Measurements from ENCODE around the gene THBS2.

GRCh38 chr6:169255643-169256042 lies 2.0 kb upstream of the THBS2 start:
- TF ChIP-seq CTCF (IDR thresholded peaks at IDR 0.05 in 4 of 5, conservative IDR thresholded peaks at IDR 0.05 in 1 of 5) = no peak
- no peak for TF ChIP-seq POLR2A (IDR thresholded peaks at IDR 0.05)
